HT-29 (cell line): ENCODE results near the gene FHDC1. TPM values are rescaled to one million over a fixed set of nuclear protein-coding genes. Genes with fewer than 3 reads are reported as not detected.

ENCODE experiments used
- DNase-seq: peaks from one replicate; pipeline ENCODE4 v3.0.0-alpha.2; 2015; ENCODE audit warnings: low spot score
- total RNA-seq: library from RNA; depleted of rRNA; stranded (reverse); fragments of >200 nt; shearing (Covaris generic); gene quantifications from 2 replicates; pipeline ENCODE4 v1.2.3, GENCODE V29; 2014

The FHDC1 gene
- total RNA-seq, 1 experiment from 2014 or later: 2.8 TPM

GRCh38 chr4:152957437-152958171 is 21.5 kb downstream of the FHDC1 start:
- DNase-seq: peak; percentile 44

GRCh38 chr4:152959080-152959479 is 23.0 kb downstream of the FHDC1 start:
- DNase-seq: no peak

- DNase-seq: no peak
These were observed 24.0 kb downstream of the FHDC1 start for GRCh38 chr4:152960082-152960481.

GRCh38 chr4:152961014-152961772 is 25.1 kb downstream of the FHDC1 start:
- DNase-seq: no peak

GRCh38 chr4:152961773-152962115 is 25.6 kb downstream of the FHDC1 start:
- no peak for DNase-seq

GRCh38 chr4:152962150-152962549 is 26.0 kb downstream of the FHDC1 start:
- DNase-seq: no peak

- no peak for DNase-seq
These were observed 28.2 kb downstream of the FHDC1 start for GRCh38 chr4:152964335-152964734.

- DNase-seq: no peak
These were observed 29.5 kb downstream of the FHDC1 start for GRCh38 chr4:152965611-152966010.

- DNase-seq: no peak
These were observed 31.8 kb downstream of the FHDC1 start for GRCh38 chr4:152967907-152968306.

GRCh38 chr4:152968806-152969394 is 32.8 kb downstream of the FHDC1 start:
- no peak for DNase-seq

GRCh38 chr4:152970102-152970820 is 34.1 kb downstream of the FHDC1 start:
- DNase-seq: no peak

GRCh38 chr4:152971053-152971452 is 34.9 kb downstream of the FHDC1 start:
- DNase-seq: no peak

- DNase-seq: no peak
These were observed 36.9 kb downstream of the FHDC1 start for GRCh38 chr4:152972821-152973628.

GRCh38 chr4:152973629-152974467 is 37.7 kb downstream of the FHDC1 start:
- DNase-seq: no peak

- DNase-seq: no peak
These were observed 38.6 kb downstream of the FHDC1 start for GRCh38 chr4:152974468-152975379.

- DNase-seq: no peak
These were observed 39.5 kb downstream of the FHDC1 start for GRCh38 chr4:152975380-152976211.

- DNase-seq: no peak
These were observed 40.2 kb downstream of the FHDC1 start for GRCh38 chr4:152976212-152976761.

- no peak for DNase-seq
These were observed 43.7 kb downstream of the FHDC1 start for GRCh38 chr4:152979731-152980330.
